DND-41 (cell line): ENCODE measurements around the gene OR13A1.
"Not testable (repeated sequence)": the region's sequence is repeated elsewhere in the genome, so short reads cannot be mapped to it uniquely, and the experiment has no call there.

Experiments
- ATAC-seq: fragments of 200-7000 bp; cut with Tn5 transposase; 3 replicates; pipeline ENCODE4 v1.9.1; 2021; ENCODE audit warnings: low read depth; ENCODE audit not compliant: insufficient read depth
- DNase-seq: peaks from one replicate; pipeline ENCODE4 v3.0.0-alpha.2; 2020
- H2AFZ ChIP-seq: 2 replicates; pipeline ENCODE4 v1.6.0; 2012; ENCODE audit warnings: low read depth, low read length
- H3K27ac ChIP-seq: 2 replicates; pipeline ENCODE4 v1.5.1; 2012; ENCODE audit warnings: low read length, inconsistent platforms
- H3K27me3 ChIP-seq: fragments of 200-600 bp; sonication (generic); 2 replicates; pipeline ENCODE4 v1.6.0; 2012; ENCODE audit warnings: low read length, mild to moderate bottlenecking, inconsistent platforms; ENCODE audit not compliant: insufficient read depth, poor library complexity
- H3K36me3 ChIP-seq: 2 replicates; pipeline ENCODE4 v1.5.1; 2012; ENCODE audit warnings: low read length, inconsistent platforms; ENCODE audit not compliant: insufficient read depth
- H3K4me1 ChIP-seq: 2 replicates; pipeline ENCODE4 v1.5.1; 2012; ENCODE audit warnings: mild to moderate bottlenecking, low read length; ENCODE audit not compliant: insufficient read depth
- H3K4me2 ChIP-seq: 2 replicates; pipeline ENCODE4 v1.6.0; 2012; ENCODE audit warnings: mild to moderate bottlenecking, moderate library complexity, low read length, inconsistent platforms; ENCODE audit not compliant: insufficient read depth
- H3K4me3 ChIP-seq, 2 experiments: fragments of 200-600 bp in 1 of 2; shearing (Covaris generic) in 1 of 2; 2 replicates each; pipeline ENCODE4 v1.5.1; 2012 to 2016; ENCODE audit warnings: inconsistent platforms in 2 of 2, low read length in 2 of 2, mild to moderate bottlenecking in 2 of 2, low read depth in 1 of 2, moderate library complexity in 1 of 2
- H3K79me2 ChIP-seq: 2 replicates; pipeline ENCODE4 v1.6.0; 2012; ENCODE audit warnings: low read length, inconsistent platforms; ENCODE audit not compliant: insufficient read depth
- H3K9ac ChIP-seq: 2 replicates; pipeline ENCODE4 v1.6.0; 2012; ENCODE audit warnings: low read depth, mild to moderate bottlenecking, inconsistent platforms, low read length, moderate library complexity
- H3K9me3 ChIP-seq: 2 replicates; pipeline ENCODE4 v1.5.1; 2012; ENCODE audit warnings: low read length, moderate library complexity, mild to moderate bottlenecking, inconsistent platforms; ENCODE audit not compliant: insufficient read depth, severe bottlenecking
- H4K20me1 ChIP-seq: 2 replicates; pipeline ENCODE4 v1.6.0; 2012; ENCODE audit warnings: low read length; ENCODE audit not compliant: insufficient read depth
- EZH2 ChIP-seq: IDR thresholded peaks from 3 replicates; pipeline ENCODE4 v1.6.1; 2012; ENCODE audit warnings: borderline replicate concordance, low read depth, mild to moderate bottlenecking, moderate library complexity, low read length, inconsistent platforms; ENCODE audit not compliant: severe bottlenecking
- TF ChIP-seq, protein P1 (sequence below): IDR thresholded peaks from 2 replicates; pipeline ENCODE4 v1.5.1; 2012; ENCODE audit warnings: borderline replicate concordance, low read length, moderate library complexity, mild to moderate bottlenecking; ENCODE audit not compliant: poor library complexity, severe bottlenecking; ENCODE audit errors: extremely low read depth

OR13A1 gene, protein sequence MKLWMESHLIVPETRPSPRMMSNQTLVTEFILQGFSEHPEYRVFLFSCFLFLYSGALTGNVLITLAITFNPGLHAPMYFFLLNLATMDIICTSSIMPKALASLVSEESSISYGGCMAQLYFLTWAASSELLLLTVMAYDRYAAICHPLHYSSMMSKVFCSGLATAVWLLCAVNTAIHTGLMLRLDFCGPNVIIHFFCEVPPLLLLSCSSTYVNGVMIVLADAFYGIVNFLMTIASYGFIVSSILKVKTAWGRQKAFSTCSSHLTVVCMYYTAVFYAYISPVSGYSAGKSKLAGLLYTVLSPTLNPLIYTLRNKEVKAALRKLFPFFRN

DNA sequence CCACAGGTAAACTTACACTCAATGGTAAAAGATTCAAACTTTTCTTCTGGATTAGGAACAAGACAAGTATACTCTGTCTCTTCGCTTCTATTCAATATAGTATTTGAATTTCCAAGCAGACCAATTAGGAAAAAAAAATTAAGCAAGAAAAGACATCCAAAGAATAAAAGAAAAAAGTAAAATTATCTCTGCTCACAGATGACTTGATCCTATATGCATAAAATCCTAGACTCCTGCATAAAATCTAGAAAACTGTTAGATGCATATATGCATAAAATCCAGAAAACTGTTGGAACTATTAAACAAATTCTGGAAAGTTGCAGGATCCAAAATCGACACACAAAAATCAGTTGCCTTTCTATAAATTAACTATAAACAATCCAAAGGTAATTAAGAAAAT lies at the start of gene OR13A1:
Gene OR13A1, minus strand, starts transcription at position 101 of the 400 bp plus-strand sequence. CDS start 11,186 bp downstream, outside the sequence.
- Histone ChIP-seq H3K4me2 (no peak within 1 kb of the TSS), H3K9me3 (no peaks in the 10 kb centered on the region), H3K9ac (no peak within 1 kb of the TSS), H3K27me3 (no peaks in the 10 kb centered on the region), H2AFZ (no peak within 1 kb of the TSS), H3K36me3 (no peaks in the 10 kb centered on the region), H3K4me3 (no peak within 1 kb of the TSS), H4K20me1 (no peaks in the 10 kb centered on the region), H3K4me1 (no peaks in the 10 kb centered on the region), H3K79me2 (no peaks in the 10 kb centered on the region), H3K27ac (no peak within 1 kb of the TSS)
- TF ChIP-seq, protein P1, sequence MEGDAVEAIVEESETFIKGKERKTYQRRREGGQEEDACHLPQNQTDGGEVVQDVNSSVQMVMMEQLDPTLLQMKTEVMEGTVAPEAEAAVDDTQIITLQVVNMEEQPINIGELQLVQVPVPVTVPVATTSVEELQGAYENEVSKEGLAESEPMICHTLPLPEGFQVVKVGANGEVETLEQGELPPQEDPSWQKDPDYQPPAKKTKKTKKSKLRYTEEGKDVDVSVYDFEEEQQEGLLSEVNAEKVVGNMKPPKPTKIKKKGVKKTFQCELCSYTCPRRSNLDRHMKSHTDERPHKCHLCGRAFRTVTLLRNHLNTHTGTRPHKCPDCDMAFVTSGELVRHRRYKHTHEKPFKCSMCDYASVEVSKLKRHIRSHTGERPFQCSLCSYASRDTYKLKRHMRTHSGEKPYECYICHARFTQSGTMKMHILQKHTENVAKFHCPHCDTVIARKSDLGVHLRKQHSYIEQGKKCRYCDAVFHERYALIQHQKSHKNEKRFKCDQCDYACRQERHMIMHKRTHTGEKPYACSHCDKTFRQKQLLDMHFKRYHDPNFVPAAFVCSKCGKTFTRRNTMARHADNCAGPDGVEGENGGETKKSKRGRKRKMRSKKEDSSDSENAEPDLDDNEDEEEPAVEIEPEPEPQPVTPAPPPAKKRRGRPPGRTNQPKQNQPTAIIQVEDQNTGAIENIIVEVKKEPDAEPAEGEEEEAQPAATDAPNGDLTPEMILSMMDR: no peak
- TF ChIP-seq EZH2: no peak
- DNase-seq (no peak), ATAC-seq (no peak)

DNA sequence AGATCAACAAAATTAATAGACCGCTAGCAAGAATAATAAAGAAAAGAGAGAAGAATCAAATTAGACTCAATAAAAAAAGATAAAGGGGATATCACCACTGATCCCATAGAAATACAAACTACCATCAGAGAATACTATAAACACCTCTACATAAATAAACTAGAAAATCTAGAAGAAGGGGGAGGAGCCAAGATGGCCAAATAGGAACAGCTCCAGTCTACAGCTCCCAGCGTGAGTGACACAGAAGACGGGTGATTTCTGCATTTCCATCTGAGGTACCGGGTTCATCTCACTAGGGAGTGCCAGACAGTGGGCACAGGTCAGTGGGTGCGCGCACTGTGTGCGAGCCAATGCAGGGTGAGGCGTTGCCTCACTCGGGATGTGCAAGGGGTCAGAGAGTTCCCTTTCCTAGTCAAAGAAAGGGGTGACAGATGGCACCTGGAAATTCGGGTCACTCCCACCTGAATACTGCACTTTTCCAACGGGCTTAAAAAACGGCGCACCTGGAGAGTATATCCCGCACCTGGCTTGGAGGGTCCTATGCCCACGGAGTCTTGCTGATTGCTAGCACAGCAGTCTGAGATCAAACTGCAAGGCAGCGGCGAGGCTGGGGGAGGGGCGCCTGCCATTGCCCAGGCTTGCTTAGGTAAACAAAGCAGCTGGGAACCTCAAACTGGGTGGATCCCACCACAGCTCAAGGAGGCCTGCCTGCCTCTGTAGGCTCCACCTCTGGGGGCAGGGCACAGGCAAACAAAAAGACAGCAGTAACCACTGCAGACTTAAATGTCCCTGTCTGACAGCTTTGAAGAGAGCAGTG lies 46.8 kb upstream of the OR13A1 start:
- H3K79me2 ChIP-seq, H3K9ac ChIP-seq, H3K4me2 ChIP-seq, H3K4me1 ChIP-seq, H3K27ac ChIP-seq, H3K27me3 ChIP-seq, H2AFZ ChIP-seq, H4K20me1 ChIP-seq, H3K36me3 ChIP-seq, H3K9me3 ChIP-seq, H3K4me3 ChIP-seq, ATAC-seq: not testable (repeated sequence)
- peak; percentile 52 for DNase-seq

DNA sequence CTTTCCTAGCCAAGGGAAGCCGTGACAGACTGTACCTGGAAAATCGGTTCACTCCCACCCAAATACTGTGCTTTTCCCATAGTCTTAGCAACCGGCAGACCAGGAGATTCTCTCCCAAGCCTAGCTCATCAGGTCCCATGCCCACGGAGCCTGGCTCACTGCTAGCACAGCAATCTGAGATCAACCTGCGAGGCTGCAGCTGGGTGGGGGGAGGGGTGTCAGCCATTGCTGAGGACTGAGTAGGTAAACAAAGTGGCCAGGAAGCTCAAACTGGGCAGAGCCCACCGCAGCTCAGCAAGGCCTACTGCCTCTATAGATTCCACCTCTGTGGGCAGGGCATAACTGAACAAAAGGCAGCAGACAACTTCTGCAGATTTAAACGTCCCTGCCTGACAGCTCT lies 43.6 kb upstream of the OR13A1 start:
- ATAC-seq: not testable (repeated sequence)

DNA sequence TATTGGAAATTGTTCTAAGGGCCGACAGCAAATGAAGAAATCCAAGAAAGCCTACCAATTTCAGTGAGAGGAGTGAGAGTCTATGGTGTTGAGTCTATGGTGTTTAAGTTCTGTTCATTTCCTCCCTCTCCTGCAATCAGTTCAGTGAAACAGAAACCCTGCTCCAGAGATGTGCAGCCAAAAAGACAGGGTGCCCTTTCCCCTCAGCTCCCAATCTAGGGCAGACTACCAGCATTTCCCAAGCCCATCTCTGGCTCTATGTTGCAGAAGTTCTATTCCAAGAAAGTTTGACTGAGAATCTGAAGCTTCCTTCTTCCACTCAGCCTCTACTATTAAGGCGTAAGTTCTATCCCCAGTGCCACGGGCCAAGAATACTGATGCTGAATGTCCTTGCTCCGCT lies 40.1 kb upstream of the OR13A1 start:
- Histone ChIP-seq H3K4me1 (no peaks in the 10 kb centered on the region), H3K9ac (no peak overlapping the region), H3K4me2 (no peak overlapping the region), H3K27me3 (peaks cover 6% of the 10 kb centered on the region), H3K27ac (no peak overlapping the region), H3K79me2 (no peaks in the 10 kb centered on the region), H2AFZ (no peak overlapping the region), H3K4me3 (no peak overlapping the region), H3K9me3 (no peaks in the 10 kb centered on the region), H3K36me3 (no peaks in the 10 kb centered on the region), H4K20me1 (no peaks in the 10 kb centered on the region)
- no peak for TF ChIP-seq EZH2
- TF ChIP-seq, protein P1: no peak
- ATAC-seq (no peak), DNase-seq (no peak)

More for the DNA sequence above, 43.6 kb upstream of the OR13A1 start:
- H3K4me1 ChIP-seq, H3K36me3 ChIP-seq, H3K4me3 ChIP-seq, H3K27me3 ChIP-seq, H3K9ac ChIP-seq, DNase-seq, H3K9me3 ChIP-seq, H2AFZ ChIP-seq, H3K4me2 ChIP-seq, H3K79me2 ChIP-seq, H3K27ac ChIP-seq, H4K20me1 ChIP-seq: not testable (repeated sequence)
